ENCODE measurements around the gene SHOX.

GRCh38 chrX:700936-701335 is 70.3 kb downstream of the SHOX start:
- TF ChIP-seq CTCF (IDR thresholded peaks at IDR 0.05) (no peak), POLR2A (IDR thresholded peaks at IDR 0.05) (no peak)

Data from body of pancreas (tissue), 4 donors.